ENCODE results near the gene OCA2. TPM values are rescaled to one million over a fixed set of nuclear protein-coding genes. Genes with fewer than 3 reads are reported as not detected.
"Not testable (repeated sequence)": the region's sequence is repeated elsewhere in the genome, so short reads cannot be mapped to it uniquely, and the experiment has no call there.

Gene OCA2
- total RNA-seq, 1 donor from 2014 or later = 0.26 TPM

- H3K36me3 ChIP-seq (ENCODE audit: control insufficient read depth, insufficient read depth, low read length) = no peaks in the 10 kb centered on the region
- FAIRE-seq (no peak), DNase-seq (ENCODE audit: low read depth) (no peak)
- no peaks in the 10 kb centered on the region for H3K27me3 ChIP-seq (ENCODE audit: control insufficient read depth, insufficient read depth, low read length)
- TF ChIP-seq, protein P1, sequence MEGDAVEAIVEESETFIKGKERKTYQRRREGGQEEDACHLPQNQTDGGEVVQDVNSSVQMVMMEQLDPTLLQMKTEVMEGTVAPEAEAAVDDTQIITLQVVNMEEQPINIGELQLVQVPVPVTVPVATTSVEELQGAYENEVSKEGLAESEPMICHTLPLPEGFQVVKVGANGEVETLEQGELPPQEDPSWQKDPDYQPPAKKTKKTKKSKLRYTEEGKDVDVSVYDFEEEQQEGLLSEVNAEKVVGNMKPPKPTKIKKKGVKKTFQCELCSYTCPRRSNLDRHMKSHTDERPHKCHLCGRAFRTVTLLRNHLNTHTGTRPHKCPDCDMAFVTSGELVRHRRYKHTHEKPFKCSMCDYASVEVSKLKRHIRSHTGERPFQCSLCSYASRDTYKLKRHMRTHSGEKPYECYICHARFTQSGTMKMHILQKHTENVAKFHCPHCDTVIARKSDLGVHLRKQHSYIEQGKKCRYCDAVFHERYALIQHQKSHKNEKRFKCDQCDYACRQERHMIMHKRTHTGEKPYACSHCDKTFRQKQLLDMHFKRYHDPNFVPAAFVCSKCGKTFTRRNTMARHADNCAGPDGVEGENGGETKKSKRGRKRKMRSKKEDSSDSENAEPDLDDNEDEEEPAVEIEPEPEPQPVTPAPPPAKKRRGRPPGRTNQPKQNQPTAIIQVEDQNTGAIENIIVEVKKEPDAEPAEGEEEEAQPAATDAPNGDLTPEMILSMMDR (IDR thresholded peaks at IDR 0.05; ENCODE audit: insufficient read depth, low read length, severe bottlenecking) = no peak
- no peak overlapping the region for H3K4me3 ChIP-seq (ENCODE audit: low read depth, low read length)
Observed at GRCh38 chr15:27725731-27726130, 373.4 kb downstream of the OCA2 start.

DNA sequence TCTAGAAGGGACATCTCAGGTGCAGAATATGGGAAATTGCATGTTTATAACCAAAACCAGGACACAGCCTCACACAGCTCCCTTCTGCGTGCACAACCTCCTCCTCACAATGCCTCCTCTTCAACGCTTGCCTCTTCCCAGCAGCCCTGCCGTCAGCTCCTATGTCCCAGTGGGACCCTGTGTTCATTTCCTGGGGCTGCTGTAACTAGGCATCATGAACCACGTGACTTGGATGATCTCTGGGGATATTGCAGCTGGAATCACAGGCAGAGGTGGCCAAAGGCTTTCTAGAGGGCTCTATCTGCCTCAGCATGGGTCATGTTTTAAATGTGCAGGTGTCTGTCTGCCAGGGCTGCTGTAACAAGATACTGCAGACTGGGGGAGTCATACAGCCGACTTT lies 375.3 kb downstream of the OCA2 start:
- H3K4me3 ChIP-seq (ENCODE audit: low read depth, low read length) = no peak overlapping the region
- DNase-seq (ENCODE audit: low read depth) (no peak), FAIRE-seq (no peak)
- H3K36me3 ChIP-seq (ENCODE audit: control insufficient read depth, insufficient read depth, low read length) = no peaks in the 10 kb centered on the region
- TF ChIP-seq, protein P1 (IDR thresholded peaks at IDR 0.05; ENCODE audit: insufficient read depth, low read length, severe bottlenecking) = no peak
- H3K27me3 ChIP-seq (ENCODE audit: control insufficient read depth, insufficient read depth, low read length) = no peaks in the 10 kb centered on the region

GRCh38 chr15:27722102-27722501 lies 377.0 kb downstream of the OCA2 start:
- H3K36me3 ChIP-seq (ENCODE audit: control insufficient read depth, insufficient read depth, low read length) = no peaks in the 10 kb centered on the region
- FAIRE-seq (no peak), DNase-seq (ENCODE audit: low read depth) (no peak)
- TF ChIP-seq, protein P1 (IDR thresholded peaks at IDR 0.05; ENCODE audit: insufficient read depth, low read length, severe bottlenecking) = no peak
- no peak overlapping the region for H3K4me3 ChIP-seq (ENCODE audit: low read depth, low read length)
- no peaks in the 10 kb centered on the region for H3K27me3 ChIP-seq (ENCODE audit: control insufficient read depth, insufficient read depth, low read length)

GRCh38 chr15:27714675-27715074 lies 384.4 kb downstream of the OCA2 start:
- TF ChIP-seq, protein P1 (IDR thresholded peaks at IDR 0.05; ENCODE audit: insufficient read depth, low read length, severe bottlenecking) = no peak
- H3K36me3 ChIP-seq (ENCODE audit: control insufficient read depth, insufficient read depth, low read length) = no peaks in the 10 kb centered on the region
- FAIRE-seq = no peak
- no peak overlapping the region for H3K4me3 ChIP-seq (ENCODE audit: low read depth, low read length)
- no peak for DNase-seq (ENCODE audit: low read depth)
- H3K27me3 ChIP-seq (ENCODE audit: control insufficient read depth, insufficient read depth, low read length) = no peaks in the 10 kb centered on the region

DNA sequence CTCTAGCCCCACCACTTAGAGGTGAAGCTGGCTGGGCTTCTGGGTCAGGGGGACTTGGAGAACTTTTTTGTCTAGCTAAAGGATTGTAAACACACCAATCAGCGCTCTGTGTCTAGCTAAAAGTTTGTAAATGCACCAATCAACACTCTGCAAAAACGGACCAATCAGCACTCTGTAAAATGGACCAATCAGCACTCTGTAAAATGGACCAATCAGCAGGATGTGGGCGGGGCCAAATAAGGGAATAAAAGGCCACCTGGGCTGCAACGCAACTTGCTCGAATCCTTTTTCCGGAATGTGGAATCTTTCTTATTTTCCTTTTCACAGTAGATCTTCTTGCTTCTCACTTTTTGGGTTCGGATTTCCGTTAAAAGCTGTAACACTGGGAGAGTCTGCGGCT lies 385.3 kb downstream of the OCA2 start:
- not testable (repeated sequence) for FAIRE-seq

GRCh38 chr15:27707257-27707656 lies 391.9 kb downstream of the OCA2 start:
- FAIRE-seq (no peak), DNase-seq (ENCODE audit: low read depth) (no peak)
- Histone ChIP-seq H3K36me3 (ENCODE audit: control insufficient read depth, insufficient read depth, low read length) (no peaks in the 10 kb centered on the region), H3K27me3 (ENCODE audit: control insufficient read depth, insufficient read depth, low read length) (no peaks in the 10 kb centered on the region), H3K4me3 (ENCODE audit: low read depth, low read length) (no peak overlapping the region)
- TF ChIP-seq, protein P1 (IDR thresholded peaks at IDR 0.05; ENCODE audit: insufficient read depth, low read length, severe bottlenecking) = no peak

More for the DNA sequence above, 385.3 kb downstream of the OCA2 start:
- not testable (repeated sequence) for H3K36me3 ChIP-seq (ENCODE audit: control insufficient read depth, insufficient read depth, low read length); DNase-seq (ENCODE audit: low read depth); H3K4me3 ChIP-seq (ENCODE audit: low read depth, low read length); H3K27me3 ChIP-seq (ENCODE audit: control insufficient read depth, insufficient read depth, low read length)
